Sigmoid colon (tissue), 7 donors: ENCODE results near the gene SYNPO2. TPM values are rescaled to one million over a fixed set of nuclear protein-coding genes. Genes with fewer than 3 reads are reported as not detected.
A peak's percentile ranks its signal among the peaks of the same experiment; 100 is the strongest.
"Not testable (repeated sequence)": the region's sequence is repeated elsewhere in the genome, so short reads cannot be mapped to it uniquely, and the experiment has no call there.

ENCODE experiments used
- DNase-seq: peaks from one replicate; pipeline ENCODE4 v3.0.0-alpha.2; 2019
- H3K27ac ChIP-seq, 4 donors: fragments of 200-600 bp; sonication (generic); one replicate each; pipeline ENCODE4 v1.5.1; 2016 to 2019; ENCODE audit warnings: mild to moderate bottlenecking in 1 of 4
- H3K27me3 ChIP-seq, 3 donors: fragments of 200-600 bp; sonication (generic); one replicate each; pipeline ENCODE4 v1.5.1; 2019; ENCODE audit warnings: mild to moderate bottlenecking in 1 of 3
- H3K36me3 ChIP-seq, 4 donors: fragments of 200-600 bp; sonication (generic); one replicate each; pipeline ENCODE4 v1.5.1; 2016 to 2019
- H3K4me1 ChIP-seq, 4 donors: fragments of 200-600 bp; sonication (generic); one replicate each; pipeline ENCODE4 v1.5.1; 2017 to 2019
- H3K4me3 ChIP-seq, 4 donors: fragments of 200-600 bp; sonication (generic); one replicate each; pipeline ENCODE4 v1.5.1; 2017 to 2019; ENCODE audit warnings: mild to moderate bottlenecking in 2 of 4, moderate library complexity in 1 of 4
- H3K9me3 ChIP-seq, 4 donors: fragments of 200-600 bp in 3 of 4; sonication (generic) in 3 of 4; one replicate each; pipeline versions ENCODE4 v1.5.1 to v1.6.1; 2013 to 2019
- EP300 ChIP-seq, 4 donors: sonication (generic); formaldehyde crosslinking; IDR thresholded peaks; one replicate each; pipeline ENCODE4 v1.6.1; 2017; ENCODE audit warnings: antibody characterized with exemption in 4 of 4
- POLR2A ChIP-seq, 2 donors: fragments of 450-650 bp; IDR thresholded peaks; one replicate each; pipeline ENCODE4 v1.6.1; 2016; ENCODE audit warnings: antibody characterized with exemption in 2 of 2, mild to moderate bottlenecking in 2 of 2, moderate library complexity in 2 of 2
- POLR2AphosphoS5 ChIP-seq, 4 donors: sonication (generic); formaldehyde crosslinking; IDR thresholded peaks; one replicate each; pipeline ENCODE4 v1.6.1; 2017; ENCODE audit warnings: antibody characterized with exemption in 4 of 4
- WGBS, 2 donors: extraction: QIAGEN DNeasy Blood & Tissue Kit; methylation state at CpG; one replicate each; pipeline ENCODE4 v1.1.7; 2013; 5-methylcytosine and 5-hydroxymethylcytosine counted together
- intact Hi-C: fragments of 100-400 bp; cut with DNase I; formaldehyde crosslinking; loops from one replicate; pipeline ENCODE4 v1.15.1; 2023
- polyA plus RNA-seq, 3 donors: library from polyadenylated mRNA; stranded (reverse); fragments of 200-250 nt; gene quantifications; one replicate each; pipeline ENCODE4 v1.2.3, GENCODE V29; 2013
- total RNA-seq, 4 donors: library from RNA; depleted of rRNA; stranded (reverse); fragments of >200 nt; gene quantifications; one replicate each; pipeline ENCODE4 v1.1.0, GENCODE V29; 2016
- TF ChIP-seq, protein P1 (sequence below), 4 experiments: fragments of 450-650 bp in 3 of 4; fragments of 200-600 bp in 1 of 4; IDR thresholded peaks; one replicate each; pipeline ENCODE4 v1.5.1; 2016 to 2019; ENCODE audit warnings: antibody characterized with exemption in 4 of 4, mild to moderate bottlenecking in 3 of 4, moderate library complexity in 2 of 4
- donor health status: healthy with polysubstance abuse.
- donor health status: Bipolar disorder and iron deficiency.
- donor health status: healthy.

SYNPO2 gene
- total and polyA plus RNA-seq, 7 donors = 2.1 to 1,591 (median 611) TPM

DNA sequence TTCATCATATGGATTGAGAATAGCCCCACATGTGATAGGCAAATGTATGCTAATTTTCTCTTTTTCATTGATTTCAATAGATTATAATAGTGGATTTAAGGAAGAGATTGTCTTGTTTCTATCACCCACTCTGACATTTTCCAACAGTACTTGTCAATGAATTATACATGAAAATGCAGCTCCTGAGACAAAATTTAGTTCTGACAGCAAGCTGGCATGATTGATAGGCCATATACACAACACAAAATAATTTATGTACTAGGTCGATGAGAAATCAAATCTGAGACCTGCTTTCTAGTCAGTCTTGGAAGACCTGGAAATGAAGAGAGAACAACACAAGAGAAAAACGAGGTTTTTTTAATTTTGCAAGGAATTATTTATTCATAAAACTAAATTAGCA is 129.0 kb downstream of the SYNPO2 start:
- H3K4me3 ChIP-seq = no peak overlapping the region
- H3K4me1 ChIP-seq = peaks cover 0 to 61% (median 41%) of the 10 kb centered on the region in 4 donors
- WGBS, 2 donors = 85 to 86% methylated on average over 2 of the region's 2 CpGs
- intact Hi-C loops = no loop called here
- DNase-seq = no peak
- peak overlapping the region; percentile 81 to 98 (median 89) for H3K27ac ChIP-seq
- H3K9me3 ChIP-seq = no peaks in the 10 kb centered on the region
- H3K27me3 ChIP-seq = no peaks in the 10 kb centered on the region
- TF ChIP-seq POLR2A (IDR thresholded peaks at IDR 0.05) = no peak
- no peak for TF ChIP-seq EP300 (IDR thresholded peaks at IDR 0.05)
- TF ChIP-seq, protein P1, sequence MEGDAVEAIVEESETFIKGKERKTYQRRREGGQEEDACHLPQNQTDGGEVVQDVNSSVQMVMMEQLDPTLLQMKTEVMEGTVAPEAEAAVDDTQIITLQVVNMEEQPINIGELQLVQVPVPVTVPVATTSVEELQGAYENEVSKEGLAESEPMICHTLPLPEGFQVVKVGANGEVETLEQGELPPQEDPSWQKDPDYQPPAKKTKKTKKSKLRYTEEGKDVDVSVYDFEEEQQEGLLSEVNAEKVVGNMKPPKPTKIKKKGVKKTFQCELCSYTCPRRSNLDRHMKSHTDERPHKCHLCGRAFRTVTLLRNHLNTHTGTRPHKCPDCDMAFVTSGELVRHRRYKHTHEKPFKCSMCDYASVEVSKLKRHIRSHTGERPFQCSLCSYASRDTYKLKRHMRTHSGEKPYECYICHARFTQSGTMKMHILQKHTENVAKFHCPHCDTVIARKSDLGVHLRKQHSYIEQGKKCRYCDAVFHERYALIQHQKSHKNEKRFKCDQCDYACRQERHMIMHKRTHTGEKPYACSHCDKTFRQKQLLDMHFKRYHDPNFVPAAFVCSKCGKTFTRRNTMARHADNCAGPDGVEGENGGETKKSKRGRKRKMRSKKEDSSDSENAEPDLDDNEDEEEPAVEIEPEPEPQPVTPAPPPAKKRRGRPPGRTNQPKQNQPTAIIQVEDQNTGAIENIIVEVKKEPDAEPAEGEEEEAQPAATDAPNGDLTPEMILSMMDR (IDR thresholded peaks at IDR 0.05) = no peak
- TF ChIP-seq POLR2AphosphoS5 (IDR thresholded peaks at IDR 0.05) = no peak
- no peaks in the 10 kb centered on the region for H3K36me3 ChIP-seq

DNA sequence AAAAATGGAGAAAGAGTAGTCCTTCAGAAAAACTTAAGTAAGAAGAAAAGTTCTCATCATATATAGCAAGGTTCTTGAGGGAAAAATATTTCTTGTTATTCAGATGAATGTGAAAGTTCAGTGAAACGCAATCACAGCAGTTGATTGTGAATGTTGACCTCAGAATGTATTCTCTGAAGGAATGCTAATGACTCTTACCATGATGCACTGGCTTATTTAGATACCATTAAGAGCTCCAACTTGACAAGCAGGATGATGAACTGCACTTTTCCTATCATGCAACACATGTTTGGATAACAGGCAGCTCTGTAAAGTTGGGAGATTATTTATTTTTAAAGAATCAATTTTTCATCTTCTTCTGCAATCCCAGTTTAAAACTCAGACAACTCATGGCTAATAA is 131.5 kb downstream of the SYNPO2 start:
- intact Hi-C loops = no loop called here
- no peak for DNase-seq
- no peaks in the 10 kb centered on the region for H3K27me3 ChIP-seq
- no peak for TF ChIP-seq EP300 (IDR thresholded peaks at IDR 0.05)
- TF ChIP-seq, protein P1 (IDR thresholded peaks at IDR 0.05) = no peak
- TF ChIP-seq POLR2A (IDR thresholded peaks at IDR 0.05) = no peak
- peak in 2 of 4 donors; percentile 8 to 45 for TF ChIP-seq POLR2AphosphoS5 (IDR thresholded peaks at IDR 0.05)
- peak overlapping the region; percentile 81 to 98 (median 89) for H3K27ac ChIP-seq
- H3K9me3 ChIP-seq = no peaks in the 10 kb centered on the region
- peaks cover 0 to 11% (median 0%) of the 10 kb centered on the region in 4 donors for H3K36me3 ChIP-seq
- H3K4me3 ChIP-seq = no peak overlapping the region
- 66 to 69% methylated on average over 1 of the region's 1 CpG for WGBS, 2 donors
- H3K4me1 ChIP-seq = peaks cover 0 to 76% (median 44%) of the 10 kb centered on the region in 4 donors

DNA sequence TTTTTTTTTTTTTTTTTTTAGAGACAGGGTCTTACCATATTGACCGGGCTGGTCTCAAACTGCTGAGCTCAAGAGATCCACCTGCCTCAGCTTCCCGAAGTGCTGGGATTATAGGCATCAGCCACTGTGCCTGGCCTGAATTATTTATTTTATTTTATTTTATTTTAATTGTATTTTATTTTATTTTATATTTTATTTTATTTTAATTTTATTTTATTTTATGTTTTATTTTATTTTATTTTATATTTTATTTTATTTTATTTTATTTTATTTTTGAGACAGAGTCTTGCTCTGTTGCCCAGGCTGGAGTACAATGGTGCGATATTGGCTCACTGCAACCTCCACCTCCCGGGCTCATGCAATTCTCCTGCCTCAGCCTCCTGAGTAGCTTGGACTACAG is 133.9 kb downstream of the SYNPO2 start:
- H3K4me3 ChIP-seq, H3K9me3 ChIP-seq, H3K27me3 ChIP-seq, DNase-seq, intact Hi-C loops: not testable (repeated sequence)
- Histone ChIP-seq H3K36me3 (peaks cover 0 to 11% (median 0%) of the 10 kb centered on the region in 4 donors), H3K27ac (peak overlapping the region; percentile 84 to 98 (median 94)), H3K4me1 (peaks cover 0 to 59% (median 39%) of the 10 kb centered on the region in 4 donors)
- 97 to 99% methylated on average over 4 of the region's 4 CpGs for WGBS, 2 donors

DNA sequence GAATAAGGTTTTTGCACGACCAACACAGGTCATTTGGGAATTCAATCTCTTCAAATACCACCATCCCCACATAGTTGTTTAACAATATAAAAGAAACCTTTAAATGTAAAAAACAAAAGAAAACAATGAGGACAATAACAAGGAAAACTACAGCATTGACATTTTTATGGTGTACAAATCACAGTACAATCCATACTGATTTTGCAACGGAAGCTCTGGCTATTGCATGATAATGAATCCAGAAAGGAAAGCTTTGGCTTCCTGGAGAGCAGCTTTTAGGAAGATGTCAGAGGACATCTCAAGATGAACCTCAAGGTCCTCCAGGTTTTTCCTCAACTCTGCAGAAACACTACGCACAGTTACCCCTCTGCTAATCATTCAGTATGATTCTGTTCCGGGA is 135.4 kb downstream of the SYNPO2 start:
- Histone ChIP-seq H3K9me3 (no peaks in the 10 kb centered on the region), H3K27me3 (no peaks in the 10 kb centered on the region), H3K4me3 (no peak overlapping the region), H3K4me1 (peaks cover 0 to 52% (median 32%) of the 10 kb centered on the region in 4 donors), H3K36me3 (peaks cover 0 to 11% (median 0%) of the 10 kb centered on the region in 4 donors), H3K27ac (peak overlapping the region; percentile 84 to 98 (median 94))
- 89 to 90% methylated on average over 4 of the region's 4 CpGs for whole genome bisulfite sequencing, 2 donors
- intact Hi-C loops = no loop called here
- no peak for DNase-seq
- TF ChIP-seq POLR2AphosphoS5 (IDR thresholded peaks at IDR 0.05) = peak in 1 of 4 donors; percentile 16
- no peak for TF ChIP-seq EP300 (IDR thresholded peaks at IDR 0.05)

DNA sequence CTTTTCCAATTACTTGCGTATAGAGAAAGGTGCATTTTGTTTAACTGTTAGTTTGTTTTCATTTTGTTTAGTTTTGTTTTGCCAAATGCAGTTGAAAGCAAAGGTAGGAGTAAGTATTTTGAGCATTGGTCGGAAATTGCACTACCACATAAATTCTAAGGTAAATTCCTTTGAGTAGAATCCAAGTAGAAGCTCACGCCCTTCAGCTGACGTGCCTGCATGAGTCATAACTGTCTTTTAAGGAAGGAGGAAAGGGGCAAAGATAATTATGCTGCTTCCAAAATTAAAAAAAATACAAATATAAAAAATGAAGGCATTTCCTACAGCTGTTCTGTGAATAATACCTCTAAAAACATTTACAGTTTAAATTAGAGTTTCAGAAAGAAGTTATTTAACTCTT is 136.8 kb downstream of the SYNPO2 start:
- TF ChIP-seq POLR2AphosphoS5 (IDR thresholded peaks at IDR 0.05) = no peak
- TF ChIP-seq, protein P1 (IDR thresholded peaks at IDR 0.05) = no peak
- peak in 1 of 4 donors; percentile 51 for TF ChIP-seq EP300 (IDR thresholded peaks at IDR 0.05)
- no peak for TF ChIP-seq POLR2A (IDR thresholded peaks at IDR 0.05)
- Histone ChIP-seq H3K9me3 (no peaks in the 10 kb centered on the region), H3K4me1 (peaks cover 0 to 39% (median 27%) of the 10 kb centered on the region in 4 donors), H3K27me3 (no peaks in the 10 kb centered on the region), H3K27ac (peak overlapping the region; percentile 84 to 98 (median 94)), H3K36me3 (peaks cover 3 to 20% (median 7%) of the 10 kb centered on the region in 4 donors), H3K4me3 (peak overlapping the region in 3 of 4 donors; percentile 6 to 55 (median 50))
- DNase-seq = no peak
- 11 to 49% methylated on average over 4 of the region's 4 CpGs for WGBS, 2 donors
- intact Hi-C loops = loop anchor here (5.0 kb wide), 2 partner anchors 133 to 263 kb away; no protein-coding TSS in a partner anchor
